NCI-H510A treated with DMSO at 0.1 percent for 48 hours (cell line): Measurements from ENCODE around the gene GOLGB1.

Source experiments
- DNase-seq: peaks from one replicate; lab custom pipeline; 2025; lab: John Stamatoyannopoulos, UW

The GOLGB1 gene

DNA sequence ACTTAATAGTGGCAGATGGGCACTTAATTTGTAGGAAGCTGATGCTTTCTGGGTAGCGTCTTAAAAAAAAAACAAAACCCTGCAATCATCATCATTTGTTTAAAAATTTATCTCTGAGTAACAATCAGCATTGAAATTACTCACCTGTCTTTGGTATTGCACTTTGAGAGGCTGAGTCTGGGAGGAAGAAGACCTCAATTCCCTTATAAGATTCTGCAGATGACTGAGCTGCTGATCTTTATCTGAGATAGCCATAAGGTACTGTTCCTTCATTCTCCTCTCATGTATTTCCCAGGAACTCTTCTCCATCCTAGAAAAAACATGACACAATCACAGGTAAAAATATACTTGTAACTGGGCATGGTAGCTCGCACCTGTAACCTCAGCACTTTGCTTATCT, 72.4 kb downstream of the GOLGB1 start:
- DNase-seq: no peak

DNA sequence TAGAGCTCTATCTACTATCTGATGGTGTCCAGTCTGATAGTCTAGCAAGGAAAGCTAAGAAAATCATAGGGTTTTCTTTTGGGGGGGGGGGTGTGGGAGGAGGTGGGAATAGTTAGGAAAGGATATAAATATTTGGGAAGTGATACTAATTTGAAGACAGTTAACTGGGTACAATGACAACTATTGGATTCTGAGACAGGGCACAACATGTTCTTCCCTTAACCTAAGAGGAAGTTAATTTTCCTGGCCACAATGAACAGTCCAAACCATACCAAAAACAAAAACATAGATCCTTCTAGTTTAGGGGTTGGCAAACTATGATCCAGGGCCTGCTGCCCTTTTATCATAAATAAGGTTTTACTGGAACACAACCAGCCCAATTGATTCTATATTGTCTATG, 78.9 kb downstream of the GOLGB1 start:
- no peak for DNase-seq

DNA sequence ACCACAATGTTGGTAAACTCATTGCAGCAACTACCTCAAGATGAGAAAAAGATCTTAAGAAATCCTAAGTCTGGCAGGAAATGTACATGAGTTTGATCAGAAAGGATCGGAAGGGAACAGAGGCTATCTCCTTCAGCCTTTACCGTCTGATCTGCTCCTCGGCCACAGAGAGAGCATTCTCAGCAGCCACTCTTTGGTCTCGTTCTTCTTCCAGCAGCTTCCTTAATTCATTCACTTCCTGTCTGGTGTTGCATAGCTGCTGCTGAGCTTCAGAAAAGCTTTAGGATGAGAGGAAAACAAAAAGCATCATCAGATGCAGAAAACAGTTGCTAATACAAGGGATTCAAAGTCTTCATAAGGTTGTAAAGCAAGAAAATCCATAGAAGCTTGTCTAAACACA, 82.2 kb downstream of the GOLGB1 start:
- DNase-seq: no peak

DNA sequence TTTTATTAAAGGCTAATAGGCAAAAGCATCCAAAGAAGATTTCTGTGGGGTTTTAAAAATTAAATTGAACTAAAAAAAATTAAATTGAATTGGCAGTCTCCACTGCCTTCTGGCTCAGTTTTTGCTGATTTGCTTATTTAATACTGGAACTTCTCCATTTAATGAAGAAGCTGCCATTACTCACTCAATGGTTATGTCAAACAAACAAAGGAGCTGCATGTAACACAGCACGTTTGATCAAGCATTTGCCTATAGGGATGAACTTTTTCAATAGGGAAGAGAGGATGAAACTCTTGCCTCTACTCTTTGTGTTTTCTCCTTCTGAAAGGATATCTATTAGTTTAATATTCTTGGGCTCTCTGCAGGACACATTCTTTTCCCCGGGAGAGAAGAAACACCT, 84.1 kb downstream of the GOLGB1 start:
- no peak for DNase-seq

DNA sequence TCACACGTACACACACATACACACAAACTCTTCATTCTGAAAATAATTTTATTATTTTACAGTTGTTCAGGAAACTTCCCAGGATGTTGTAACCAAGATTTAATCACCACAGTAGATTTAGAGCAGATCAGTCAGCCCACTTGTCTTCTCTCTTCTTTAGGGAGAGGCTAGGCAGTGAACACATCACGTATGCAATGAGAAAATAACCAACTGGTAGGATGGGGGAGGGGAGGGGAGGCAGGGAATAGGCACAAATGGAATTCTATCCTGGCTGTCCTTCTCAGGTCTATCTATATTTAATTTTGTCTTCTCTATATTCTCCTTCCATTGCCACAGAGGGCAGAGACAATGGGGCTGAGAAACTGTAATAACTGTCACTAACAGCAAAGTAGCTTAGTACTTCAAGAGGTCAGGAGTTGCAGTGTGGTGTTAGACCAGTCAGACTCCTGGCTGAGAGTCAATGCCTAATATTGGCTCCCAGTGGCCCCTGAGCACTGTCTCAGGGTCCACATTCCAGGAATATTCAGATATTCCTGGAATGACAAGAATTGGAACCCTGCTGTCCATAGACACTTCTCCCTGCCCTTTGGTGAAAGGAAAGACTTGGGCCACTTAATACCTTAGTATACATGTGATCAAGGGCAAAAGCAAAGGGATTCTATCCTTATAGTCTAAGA, 86.2 kb downstream of the GOLGB1 start:
- DNase-seq: no peak

DNA sequence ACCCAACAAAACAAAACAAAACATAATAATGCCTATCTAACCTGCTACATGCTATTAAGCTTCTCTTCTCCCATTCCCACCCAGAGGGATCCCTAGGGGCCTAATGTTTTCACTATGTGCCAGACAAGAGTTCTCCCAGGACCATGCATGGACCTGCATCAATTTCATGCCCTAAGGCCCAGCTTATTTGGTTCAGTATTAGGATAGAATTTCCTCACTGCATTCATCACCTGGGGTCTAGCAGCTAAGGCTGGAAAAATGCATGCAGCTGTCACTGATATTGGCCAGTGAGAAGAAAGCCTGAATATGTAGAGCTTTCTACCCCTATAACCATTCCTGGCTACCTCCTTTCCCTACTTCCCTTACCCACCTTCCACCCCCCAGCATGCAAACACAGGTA, 86.8 kb downstream of the GOLGB1 start:
- no peak for DNase-seq

DNA sequence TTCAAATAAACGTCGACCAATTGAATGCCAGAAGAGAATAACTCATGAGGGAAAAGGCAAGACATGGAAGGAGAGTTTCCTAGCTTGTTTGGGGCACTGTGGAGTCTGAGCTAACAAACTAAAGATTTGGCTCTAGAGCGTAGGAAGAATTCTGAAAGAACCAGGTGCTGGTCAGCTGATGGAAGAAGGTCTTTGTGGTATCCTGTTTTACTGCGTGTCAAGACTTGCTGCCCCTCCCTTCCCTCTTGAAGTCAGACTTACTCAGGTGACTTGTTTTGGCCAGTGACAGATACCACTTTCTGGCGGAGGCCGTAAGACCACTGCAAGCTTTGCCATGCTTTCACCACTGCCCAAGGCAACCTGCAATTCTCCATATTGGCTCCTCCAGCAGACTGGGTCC, 88.2 kb downstream of the GOLGB1 start:
- no peak for DNase-seq

DNA sequence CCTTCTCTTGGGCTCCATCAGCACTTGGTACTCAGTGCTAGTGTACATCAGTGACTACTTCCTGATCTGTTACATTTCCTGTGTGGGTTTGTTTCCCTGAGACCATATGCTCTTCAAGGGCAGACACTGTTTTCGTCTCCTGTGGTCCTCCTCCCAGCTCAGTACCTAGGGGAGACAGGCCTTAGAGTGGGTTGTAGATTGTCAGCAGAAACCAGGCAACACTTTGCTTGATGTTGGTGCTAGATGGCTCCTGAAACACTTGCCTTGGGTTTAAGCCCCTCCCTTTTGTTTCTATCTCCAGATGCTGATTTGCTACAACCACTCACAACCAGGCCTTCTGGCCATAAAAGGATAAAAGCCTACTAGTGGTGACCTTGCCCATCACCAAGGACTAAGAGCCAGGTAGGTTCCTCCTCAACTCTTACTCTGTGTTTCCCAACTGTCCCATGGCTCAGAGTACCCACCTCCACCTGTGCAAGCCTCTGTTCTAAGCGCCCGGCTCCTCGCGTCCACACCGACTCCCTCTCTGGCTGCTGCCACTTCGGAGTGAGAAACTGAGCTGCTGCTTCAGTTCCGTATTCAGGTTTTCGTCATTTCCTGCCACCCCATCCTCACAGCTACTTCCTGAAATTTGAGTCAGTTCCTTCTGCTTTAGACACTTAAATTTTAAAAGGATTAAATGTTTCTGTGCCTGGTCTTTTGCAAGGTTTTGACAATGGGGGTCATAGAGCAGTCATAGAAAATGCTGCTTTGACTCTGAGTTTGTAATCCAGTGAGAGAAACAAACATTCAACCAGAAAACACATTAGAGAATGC, 89.0 kb downstream of the GOLGB1 start, which contains the start of gene HCLS1:
TSS of gene HCLS1 (minus strand) at position 548 of the 816 bp plus-strand sequence. CDS start 2,556 bp downstream, outside the sequence.
- DNase-seq: no peak

DNA sequence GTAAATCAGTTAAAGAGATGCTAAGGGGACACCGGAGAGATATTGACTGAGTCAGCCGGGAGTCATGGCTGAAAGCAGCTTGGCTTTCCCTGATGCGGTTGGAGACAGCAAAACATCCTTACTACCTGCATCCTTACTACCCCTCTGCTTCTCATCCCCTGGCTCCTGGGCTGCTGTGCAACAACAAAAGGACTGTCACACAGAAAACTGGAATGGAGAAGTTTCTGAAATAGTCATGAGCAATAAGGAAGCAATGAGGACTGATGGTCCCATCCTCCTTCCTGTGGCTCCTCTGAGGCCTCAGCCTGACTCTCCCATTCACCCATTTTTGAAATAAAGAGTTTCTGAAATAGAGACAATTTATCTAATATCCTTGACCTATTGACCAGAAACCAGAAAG, 90.0 kb downstream of the GOLGB1 start:
- DNase-seq: no peak

DNA sequence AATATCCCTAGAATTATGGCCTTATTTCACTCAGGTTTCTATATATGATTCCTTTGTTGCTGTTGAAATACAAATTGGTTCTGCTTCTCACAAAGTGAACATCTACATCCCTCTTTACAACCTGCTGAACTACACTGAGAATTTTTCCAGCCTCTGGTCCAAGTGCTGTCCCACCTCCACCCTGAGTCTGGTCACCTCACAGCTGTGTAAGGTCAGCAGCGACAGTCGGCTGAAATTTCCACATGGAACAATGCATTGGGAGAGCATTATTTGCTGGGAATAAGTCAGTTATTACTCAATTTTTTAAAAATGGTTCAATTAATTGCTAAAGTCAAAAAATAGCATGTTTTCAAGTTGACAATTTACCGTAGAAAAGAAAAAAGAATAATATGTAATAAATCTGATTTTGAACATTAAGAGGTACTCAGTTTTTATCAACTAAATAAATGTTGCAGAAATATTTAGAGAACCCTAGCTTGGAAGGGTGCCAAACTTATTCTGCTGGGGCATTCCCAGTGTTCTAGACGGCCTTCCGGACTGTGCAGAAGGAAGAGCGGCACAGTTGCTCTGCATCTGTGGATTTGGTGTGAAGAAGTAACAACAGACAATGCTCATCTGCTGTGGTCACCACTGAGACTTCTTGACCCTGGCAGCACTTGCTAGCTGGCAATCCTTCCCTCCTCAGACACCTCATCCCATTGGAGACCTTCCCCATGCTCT, 90.7 kb downstream of the GOLGB1 start:
- no peak for DNase-seq

DNA sequence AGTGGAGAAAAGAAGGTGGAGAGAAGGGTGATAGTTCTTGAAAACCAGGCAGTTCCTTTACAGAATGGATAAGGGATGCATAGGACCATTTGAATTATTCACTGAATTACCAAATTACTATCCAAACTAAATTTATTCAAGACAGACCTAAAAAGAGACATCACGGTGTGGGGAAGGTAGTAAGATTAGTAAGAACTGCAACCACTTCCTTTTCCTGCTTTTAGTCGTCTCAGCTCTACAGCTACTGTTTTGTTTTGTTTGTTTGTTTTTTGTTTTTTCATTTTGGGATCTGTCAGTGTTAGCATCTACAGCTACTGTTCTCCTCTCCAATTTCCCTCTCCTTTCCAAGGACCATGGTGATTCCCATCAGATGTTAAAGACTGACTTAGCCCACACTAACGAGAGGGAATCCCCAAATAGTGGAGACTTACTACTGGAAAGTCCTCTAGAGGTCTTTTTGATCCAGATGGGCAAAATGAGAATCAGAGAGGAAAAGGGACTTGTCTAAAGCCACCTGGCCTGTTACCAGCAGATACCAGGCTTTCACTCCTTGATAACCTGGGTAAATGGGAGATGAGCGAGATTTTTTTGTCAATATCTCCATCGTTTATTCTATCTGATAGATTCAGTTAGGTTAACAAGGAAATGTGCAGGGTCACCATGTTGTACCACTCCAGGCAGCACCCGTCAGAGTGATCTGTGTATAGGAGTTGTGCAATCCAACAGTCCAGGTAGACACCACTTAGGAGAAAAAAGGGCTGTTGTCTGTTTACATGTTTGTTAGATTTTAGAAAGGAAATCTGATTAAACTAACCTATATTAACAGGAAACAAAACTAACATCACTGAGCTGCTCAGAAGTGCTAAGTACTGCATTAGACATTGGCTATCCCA, 94.8 kb downstream of the GOLGB1 start:
- DNase-seq: no peak

DNA sequence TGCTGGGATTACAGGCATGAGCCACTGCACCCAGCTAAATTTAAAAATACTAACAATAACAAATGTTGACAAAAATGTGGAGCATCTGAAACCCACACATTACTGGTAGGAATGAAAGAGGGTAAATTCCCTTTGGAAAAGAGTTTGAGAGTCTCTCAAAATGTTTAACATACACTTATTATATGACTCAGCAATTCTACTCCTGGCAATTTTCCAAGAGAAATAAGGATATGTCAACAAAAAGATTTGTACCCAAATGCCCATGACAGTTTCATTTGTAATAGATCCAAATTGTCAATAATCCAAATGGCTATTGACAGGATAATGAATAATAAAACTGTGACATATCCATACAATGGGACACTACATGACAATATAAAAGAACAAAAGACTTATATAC, 97.9 kb downstream of the GOLGB1 start:
- DNase-seq: peak; percentile 44

DNA sequence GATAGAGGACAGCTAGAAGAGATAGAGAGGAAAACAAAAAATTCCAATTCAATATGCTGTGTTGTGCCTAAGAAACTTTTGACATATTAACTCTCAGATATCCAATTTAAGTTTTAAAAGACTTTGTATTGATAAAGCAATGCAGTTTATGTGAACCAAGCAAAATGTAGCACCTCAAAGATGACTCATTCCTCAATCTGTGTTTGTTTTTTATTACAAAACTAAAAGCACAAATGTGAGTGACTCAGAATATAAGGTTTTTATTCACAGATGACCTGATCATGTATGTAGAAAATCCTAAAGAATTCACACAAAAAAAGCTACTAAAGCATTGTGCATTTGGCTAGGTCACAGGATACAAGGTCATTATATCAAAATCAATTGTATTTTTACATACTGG, 99.9 kb downstream of the GOLGB1 start:
- no peak for DNase-seq

DNA sequence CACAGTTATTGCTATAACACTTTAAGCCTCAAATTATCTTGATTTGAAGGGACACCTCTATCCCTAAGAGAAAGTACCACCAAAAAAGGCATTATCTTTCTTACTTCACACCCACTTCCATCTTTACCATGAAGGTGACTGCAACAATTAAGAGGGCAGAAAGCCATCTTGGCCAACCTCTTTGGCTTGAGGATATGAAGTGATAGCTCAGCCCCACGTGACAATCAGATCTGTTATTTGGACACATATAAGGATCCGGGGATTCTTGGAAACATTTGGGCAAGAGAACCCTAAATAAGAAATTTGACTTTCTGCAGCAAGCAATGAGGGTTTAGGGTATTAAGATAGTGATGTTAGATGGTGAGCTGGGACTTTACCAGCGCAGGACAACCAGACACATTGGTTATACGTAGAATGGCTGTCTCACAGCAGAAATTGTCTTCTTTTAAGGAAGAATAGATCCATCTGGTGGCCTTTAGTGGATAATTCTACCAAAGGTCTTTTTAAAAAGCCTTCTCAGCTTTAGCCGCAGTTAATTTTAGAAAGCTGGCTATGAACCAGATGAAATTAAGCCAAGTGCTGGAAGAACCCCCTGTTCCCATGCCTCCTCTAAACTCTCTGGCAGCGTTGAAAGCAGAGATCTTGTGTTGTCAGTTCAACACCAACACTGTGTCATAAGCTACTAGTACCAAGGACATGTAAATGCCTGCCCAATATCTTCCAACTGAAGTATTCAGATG, 101.2 kb downstream of the GOLGB1 start:
- no peak for DNase-seq

DNA sequence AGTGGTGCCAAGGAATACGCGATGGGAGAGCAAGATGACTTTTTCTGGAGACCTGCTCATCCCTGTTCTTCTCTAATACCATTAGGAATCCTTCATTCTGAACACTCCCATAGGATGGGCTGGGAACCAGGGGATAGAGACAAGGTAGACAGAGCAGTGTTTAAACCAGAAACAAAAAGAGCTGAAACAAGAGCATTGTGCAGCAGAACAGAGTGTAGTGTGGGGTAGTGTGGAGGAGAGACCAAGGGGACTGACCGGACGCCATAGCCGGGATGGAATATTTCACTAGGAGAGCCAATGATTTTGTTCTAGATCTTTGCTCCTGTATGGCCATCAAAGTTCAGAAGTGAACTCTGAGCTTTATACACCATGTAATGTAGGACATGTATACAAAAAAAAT, 104.5 kb downstream of the GOLGB1 start:
- no peak for DNase-seq

DNA sequence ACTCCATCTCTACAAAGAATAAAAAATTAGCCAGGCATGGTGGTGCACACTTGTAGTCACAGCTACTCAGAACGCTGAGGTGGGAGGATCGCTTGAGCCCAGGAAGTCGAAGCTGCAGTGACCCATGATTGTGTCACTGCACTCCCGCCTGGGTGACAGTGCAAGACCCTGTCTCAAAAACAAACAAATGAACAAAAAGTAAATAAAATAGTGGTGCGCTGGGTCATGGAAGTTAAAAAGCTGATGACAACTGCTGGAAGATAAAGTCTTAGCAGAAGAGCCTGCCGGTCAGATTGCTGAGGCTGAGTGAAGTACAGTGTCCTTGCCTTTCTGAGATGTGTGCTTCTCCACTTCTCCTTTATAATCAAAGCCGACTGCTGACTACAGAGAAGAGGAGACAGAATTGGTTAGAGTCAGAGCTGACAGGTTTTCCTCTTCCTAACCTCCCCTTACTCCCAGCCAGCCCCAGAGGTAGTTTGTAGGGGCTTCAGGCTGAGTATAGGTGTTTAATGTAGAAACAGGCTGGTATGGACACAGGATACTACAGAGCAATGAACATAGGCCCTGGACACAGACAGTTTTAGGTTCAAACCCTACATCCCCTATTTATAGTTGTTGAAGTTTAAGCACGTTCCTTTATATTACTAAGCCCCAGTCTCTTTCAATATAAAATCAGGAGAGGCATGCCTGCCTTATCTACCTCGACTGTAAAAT, 106.8 kb downstream of the GOLGB1 start:
- no peak for DNase-seq

DNA sequence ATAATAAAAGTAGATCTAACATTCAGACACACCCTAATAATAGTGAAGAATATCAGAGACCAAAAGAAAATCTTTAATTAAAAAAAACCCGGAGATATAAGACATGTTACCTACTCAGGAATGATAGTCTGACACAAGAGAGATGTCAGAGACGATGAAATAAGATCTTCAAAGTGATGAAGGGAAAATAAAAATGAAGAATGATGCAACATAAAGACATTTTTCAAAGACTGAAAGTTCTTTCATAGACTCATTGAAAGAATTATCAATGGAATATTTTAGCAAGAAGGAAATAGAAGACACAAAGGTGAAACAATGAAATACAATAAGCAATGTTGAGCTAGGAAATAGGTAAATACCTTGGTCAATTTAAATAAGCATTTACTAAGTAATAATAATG, 108.4 kb downstream of the GOLGB1 start:
- no peak for DNase-seq

DNA sequence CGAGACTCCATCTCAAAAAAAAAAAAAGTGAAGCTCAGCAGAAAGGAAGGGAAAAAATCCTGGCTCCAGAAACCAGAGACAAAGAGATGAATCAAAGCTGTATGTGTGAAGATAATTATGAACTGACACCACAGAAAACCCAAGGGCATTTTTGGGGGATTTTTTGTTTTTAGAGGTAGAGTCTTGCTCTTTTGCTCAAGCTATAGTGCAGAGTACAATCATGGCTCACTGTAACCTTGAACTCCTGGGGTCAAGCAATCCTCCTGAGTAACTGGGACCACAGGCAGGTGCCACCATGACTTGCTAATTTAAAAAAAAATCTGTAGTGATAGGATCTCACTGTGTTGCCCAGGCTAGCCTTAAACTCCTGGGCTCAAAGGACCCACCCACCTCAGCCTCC, 111.6 kb downstream of the GOLGB1 start:
- DNase-seq: no peak

DNA sequence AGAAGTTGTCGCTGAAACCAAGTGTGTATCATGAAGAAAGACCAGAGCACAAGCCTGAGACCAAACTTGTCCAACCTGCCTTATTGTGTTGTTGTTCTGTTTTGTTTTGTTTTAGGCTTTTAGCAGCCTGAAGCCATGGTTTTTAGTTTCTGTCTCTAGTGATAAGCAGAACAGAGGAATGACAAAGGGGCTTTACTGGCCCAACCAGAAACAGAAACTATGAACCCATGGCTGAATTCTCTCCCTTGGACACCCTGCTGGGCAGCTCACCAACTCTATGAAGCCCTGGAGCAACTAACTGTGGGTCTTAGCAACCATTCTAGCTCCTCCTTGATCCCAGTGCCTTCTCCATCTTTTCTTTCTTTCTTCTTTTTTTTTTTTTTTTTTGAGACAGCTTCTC, 119.2 kb downstream of the GOLGB1 start:
- no peak for DNase-seq

DNA sequence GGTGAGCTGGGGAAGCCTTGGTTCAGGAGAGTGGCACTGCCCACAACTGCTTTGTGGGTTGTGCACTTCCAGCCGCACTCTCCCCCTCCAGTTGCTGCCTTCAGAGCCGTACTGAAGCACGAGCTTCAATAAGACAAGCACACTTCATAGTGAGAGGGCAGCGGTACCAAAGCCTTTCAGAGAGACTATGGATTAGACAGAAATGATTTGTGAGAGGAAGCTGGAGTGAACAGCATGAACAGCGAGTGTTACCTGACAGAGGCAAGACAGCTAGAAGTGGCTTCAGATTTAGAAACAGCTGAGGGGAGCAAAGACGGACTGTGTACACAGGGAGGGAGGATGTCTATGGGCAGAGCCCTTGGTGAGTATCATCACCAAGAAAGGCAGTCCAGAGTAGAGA, 119.9 kb downstream of the GOLGB1 start:
- no peak for DNase-seq

DNA sequence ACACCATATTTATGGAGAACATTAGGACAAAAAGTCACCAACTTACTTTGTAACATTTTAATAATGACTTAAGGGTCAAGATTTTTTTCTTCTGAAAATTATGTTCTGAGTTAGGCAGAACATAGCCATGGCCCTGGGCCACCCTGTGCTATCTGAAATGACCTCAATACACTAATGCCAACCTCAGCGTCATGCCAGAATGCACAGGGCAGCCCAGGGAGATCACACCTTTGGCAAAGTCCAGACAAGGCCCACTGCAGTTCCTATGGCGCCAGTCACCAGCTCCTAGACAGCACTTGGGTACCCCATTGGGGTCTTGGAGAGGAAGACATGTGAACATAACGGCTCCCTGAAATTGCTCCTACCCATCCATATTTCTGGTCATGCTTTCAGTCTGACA, 121.9 kb downstream of the GOLGB1 start:
- no peak for DNase-seq
